Kidney (tissue), 22 donors: ENCODE data around the gene CT47C1. TPM values are rescaled to one million over a fixed set of nuclear protein-coding genes. Genes with fewer than 3 reads are reported as not detected.
"Not testable (repeated sequence)": the region's sequence is repeated elsewhere in the genome, so short reads cannot be mapped to it uniquely, and the experiment has no call there.

Experiments
- DNase-seq, 5 donors: peaks; one replicate each; pipeline ENCODE4 v3.0.0-alpha.2; 2013 to 2020
- FAIRE-seq: peaks from 2 replicates; lab custom pipeline; 2012; peaks lifted over from hg19 to GRCh38; lab: Jason Lieb, UNC
- H3K27ac ChIP-seq, 2 donors: one replicate each; pipeline ENCODE4 v1.7.0; 2013; ENCODE audit warnings: low read depth in 2 of 2, low read length in 2 of 2, inconsistent platforms in 1 of 2
- H3K27me3 ChIP-seq: one replicate; pipeline ENCODE4 v1.7.1; 2013; ENCODE audit warnings: low read length, inconsistent platforms; ENCODE audit not compliant: control insufficient read depth, insufficient read depth
- H3K36me3 ChIP-seq, 3 donors: one replicate each; pipeline versions ENCODE4 v1.7.0 to v1.7.1; 2013; ENCODE audit warnings: low read length in 3 of 3, control low read depth in 1 of 3, inconsistent platforms in 1 of 3; ENCODE audit not compliant: insufficient read depth in 3 of 3, control insufficient read depth in 2 of 3
- H3K4me1 ChIP-seq, 3 donors: one replicate each; pipeline versions ENCODE4 v1.7.0 to v1.7.1; 2013; ENCODE audit warnings: low read length in 3 of 3, inconsistent platforms in 1 of 3, low read depth in 1 of 3; ENCODE audit not compliant: control insufficient read depth in 2 of 3, insufficient read depth in 2 of 3
- H3K4me3 ChIP-seq, 3 donors: one replicate each; pipeline versions ENCODE4 v1.7.0 to v1.8.1; 2013; ENCODE audit warnings: low read length in 3 of 3, control low read depth in 1 of 3, inconsistent platforms in 1 of 3
- H3K9ac ChIP-seq, 3 donors: one replicate each; pipeline versions ENCODE4 v1.7.0 to v1.7.1; 2013; ENCODE audit warnings: low read length in 3 of 3, control low read depth in 1 of 3, inconsistent platforms in 1 of 3
- H3K9me3 ChIP-seq, 3 donors: one replicate each; pipeline versions ENCODE4 v1.7.0 to v1.7.1; 2013; ENCODE audit warnings: low read length in 3 of 3, control low read depth in 1 of 3, inconsistent platforms in 1 of 3; ENCODE audit not compliant: control insufficient read depth in 2 of 3, insufficient read depth in 1 of 3
- CTCF ChIP-seq: IDR thresholded peaks from 3 replicates; pipeline ENCODE4 v1.5.1; 2012; ENCODE audit warnings: mild to moderate bottlenecking, moderate library complexity, borderline replicate concordance; ENCODE audit not compliant: insufficient read depth; ENCODE audit errors: extremely low read depth
- intact Hi-C: fragments of 100-400 bp; cut with DNase I; formaldehyde crosslinking; loops from one replicate; pipeline ENCODE4 v1.11.1; 2022
- long read RNA-seq, 10 donors: library from polyadenylated mRNA in 1 of 10; unstranded in 1 of 10; transcript quantifications; one replicate each; pipeline ENCODE4 v2.0.0 and lab custom pipeline, GENCODE V29; 2021 to 2026
- polyA plus RNA-seq: library from polyadenylated mRNA; stranded (reverse); fragments of 350-450 nt; fragmentation: Illumina TruSeq; extraction: RNeasy Lipid Tissue Mini Kit (QIAGEN cat#74804); gene quantifications from one replicate; pipeline ENCODE4 v1.2.3, GENCODE V29; 2014; ENCODE audit warnings: low read depth, low replicate concordance; ENCODE audit not compliant: insufficient read depth
- total RNA-seq: library from RNA; stranded (reverse); fragmentation: NEBNext Ultra II Directional; extraction: Animal tissue kit (Norgen Biotek cat#: 25700); gene quantifications from one replicate; pipeline ENCODE4 v1.2.1, GENCODE V29; 2021
- donor health status: control.
- donor health status: control.
- donor health status: control.
- donor health status: control.
- donor health status: control.
- donor health status: DM: yes; HTN: yes; CAD: no.
- donor health status: Normal renal cell carcinoma (clear cell type).

CT47C1 gene
- total RNA-seq, result not detected
- not detected for polyA plus RNA-seq
- long read RNA-seq, donor 1, result 0 reads
- long read RNA-seq, donor 2, result 0 reads
- long read RNA-seq, donor 3, result 0 reads
- long read RNA-seq, donor 4, result 0 reads
- long read RNA-seq, donor 5, result 0 reads
- long read RNA-seq, donor 6, result 0 reads
- long read RNA-seq, donor 7, result 0 reads
- long read RNA-seq, donor 8, result 0 reads
- long read RNA-seq, donor 9, result 0 reads
- long read RNA-seq, donor 10, result 0 reads

GRCh38 chrX:119072744-119073143 is at the start of gene CT47C1:
Gene CT47C1, plus strand, starts transcription at chrX:119072993. Its CDS starts 233 bp downstream, at chrX:119073226.
- TF ChIP-seq CTCF, result no peak
- Histone ChIP-seq H3K4me1 (no peaks in the 10 kb centered on the region), H3K4me3 (no peak within 1 kb of the TSS), H3K9ac (no peak within 1 kb of the TSS), H3K27ac (no peak within 1 kb of the TSS), H3K36me3 (no peaks in the 10 kb centered on the region), H3K27me3 (no peaks in the 10 kb centered on the region), H3K9me3 (no peaks in the 10 kb centered on the region)
- no peak for DNase-seq
- FAIRE-seq, result no peak
- intact Hi-C loops, result no loop called here

- no peaks in the 10 kb centered on the region for H3K27me3 ChIP-seq
- FAIRE-seq (no peak), DNase-seq (no peak)
- H3K9ac ChIP-seq, result no peak overlapping the region
- H3K4me1 ChIP-seq, result no peaks in the 10 kb centered on the region
- H3K4me3 ChIP-seq, result no peak overlapping the region
- H3K9me3 ChIP-seq, result no peaks in the 10 kb centered on the region
- intact Hi-C loops, result no loop called here
- H3K36me3 ChIP-seq, result no peaks in the 10 kb centered on the region
- TF ChIP-seq CTCF, result no peak
- H3K27ac ChIP-seq, result no peak overlapping the region
These were observed 46.9 kb upstream of the CT47C1 start for GRCh38 chrX:119025900-119026299.

GRCh38 chrX:119026344-119026743 is 46.4 kb upstream of the CT47C1 start:
- H3K9me3 ChIP-seq, intact Hi-C loops, H3K4me1 ChIP-seq, H3K4me3 ChIP-seq, H3K9ac ChIP-seq, H3K36me3 ChIP-seq, H3K27ac ChIP-seq, DNase-seq, FAIRE-seq, H3K27me3 ChIP-seq: not testable (repeated sequence)

- FAIRE-seq, H3K9me3 ChIP-seq, H3K4me3 ChIP-seq, H3K27ac ChIP-seq, H3K27me3 ChIP-seq, DNase-seq, H3K36me3 ChIP-seq, intact Hi-C loops, H3K9ac ChIP-seq, H3K4me1 ChIP-seq: not testable (repeated sequence)
These were observed 44.6 kb upstream of the CT47C1 start for GRCh38 chrX:119027960-119028732.
